Loucy (cell line): ENCODE results near the gene PHACTR2.

ENCODE experiments used
- EZH2phosphoT487 ChIP-seq: fragments of 200-600 bp; IDR thresholded peaks from 2 replicates; pipeline ENCODE4 v1.6.1; 2018; ENCODE audit warnings: antibody characterized with exemption, mild to moderate bottlenecking, moderate library complexity, borderline replicate concordance
- TF ChIP-seq, protein P1 (sequence below): fragments of 200-600 bp; sonication (generic); conservative IDR thresholded peaks from 2 replicates; pipeline ENCODE4 v1.5.1; 2014; ENCODE audit warnings: mild to moderate bottlenecking, antibody characterized with exemption, low read length

DNA sequence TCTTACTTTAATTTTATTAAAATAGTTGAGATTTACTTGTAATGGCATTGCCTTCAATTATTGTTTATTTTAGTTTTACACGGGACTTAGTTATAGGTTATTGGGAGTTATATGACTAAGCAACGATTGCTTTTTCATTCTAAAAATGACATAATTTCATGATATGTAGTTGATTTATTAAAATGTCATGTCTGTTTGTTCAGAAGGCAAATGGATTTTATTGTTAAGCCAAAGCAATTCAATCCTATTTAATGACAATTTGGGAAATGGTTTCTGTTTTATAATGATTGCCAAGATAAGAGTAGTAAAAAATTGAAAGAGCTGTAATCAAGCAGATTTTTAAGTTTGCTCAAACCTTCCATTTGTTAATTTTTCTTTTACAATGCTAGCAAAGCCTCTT, 74.7 kb downstream of the PHACTR2 start:
- TF ChIP-seq, protein P1, sequence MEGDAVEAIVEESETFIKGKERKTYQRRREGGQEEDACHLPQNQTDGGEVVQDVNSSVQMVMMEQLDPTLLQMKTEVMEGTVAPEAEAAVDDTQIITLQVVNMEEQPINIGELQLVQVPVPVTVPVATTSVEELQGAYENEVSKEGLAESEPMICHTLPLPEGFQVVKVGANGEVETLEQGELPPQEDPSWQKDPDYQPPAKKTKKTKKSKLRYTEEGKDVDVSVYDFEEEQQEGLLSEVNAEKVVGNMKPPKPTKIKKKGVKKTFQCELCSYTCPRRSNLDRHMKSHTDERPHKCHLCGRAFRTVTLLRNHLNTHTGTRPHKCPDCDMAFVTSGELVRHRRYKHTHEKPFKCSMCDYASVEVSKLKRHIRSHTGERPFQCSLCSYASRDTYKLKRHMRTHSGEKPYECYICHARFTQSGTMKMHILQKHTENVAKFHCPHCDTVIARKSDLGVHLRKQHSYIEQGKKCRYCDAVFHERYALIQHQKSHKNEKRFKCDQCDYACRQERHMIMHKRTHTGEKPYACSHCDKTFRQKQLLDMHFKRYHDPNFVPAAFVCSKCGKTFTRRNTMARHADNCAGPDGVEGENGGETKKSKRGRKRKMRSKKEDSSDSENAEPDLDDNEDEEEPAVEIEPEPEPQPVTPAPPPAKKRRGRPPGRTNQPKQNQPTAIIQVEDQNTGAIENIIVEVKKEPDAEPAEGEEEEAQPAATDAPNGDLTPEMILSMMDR = no peak
- no peak for TF ChIP-seq EZH2phosphoT487
